Upper lobe of left lung (tissue), 4 donors: ENCODE results near the gene GPATCH1.

Source experiments
- CTCF ChIP-seq, 6 experiments: fragments of 450-650 bp in 4 of 6; fragments of 200-600 bp in 2 of 6; sonication (generic) in 2 of 6; IDR thresholded peaks; one replicate each; pipeline ENCODE4 v1.5.1; 2016 to 2019; ENCODE audit warnings: antibody characterized with exemption in 6 of 6
- EP300 ChIP-seq, 4 donors: sonication (generic); formaldehyde crosslinking; IDR thresholded peaks; one replicate each; pipeline ENCODE4 v1.5.1; 2017; ENCODE audit warnings: antibody characterized with exemption in 4 of 4, control low read depth in 2 of 4
- POLR2A ChIP-seq, 4 donors: fragments of 450-650 bp; IDR thresholded peaks; one replicate each; pipeline ENCODE4 v1.5.1; 2016 to 2017; ENCODE audit warnings: antibody characterized with exemption in 4 of 4, mild to moderate bottlenecking in 2 of 4
- POLR2AphosphoS5 ChIP-seq, 2 donors: sonication (generic); formaldehyde crosslinking; IDR thresholded peaks; one replicate each; pipeline ENCODE4 v1.5.1; 2017; ENCODE audit warnings: antibody characterized with exemption in 2 of 2

- TF ChIP-seq CTCF (IDR thresholded peaks at IDR 0.05) (no peak), POLR2AphosphoS5 (IDR thresholded peaks at IDR 0.05) (no peak), EP300 (IDR thresholded peaks at IDR 0.05) (no peak), POLR2A (IDR thresholded peaks at IDR 0.05) (no peak)
These were observed 75.4 kb downstream of the GPATCH1 start for GRCh38 chr19:33156334-33156733.
